Coronary artery (tissue), 2 donors: Measurements from ENCODE around the gene OR4D9.
"Not testable (repeated sequence)": the region's sequence is repeated elsewhere in the genome, so short reads cannot be mapped to it uniquely, and the experiment has no call there.

Experiments
- DNase-seq: peaks from one replicate; pipeline ENCODE4 v3.0.0-alpha.2; 2017; ENCODE audit warnings: low spot score
- H3K27ac ChIP-seq, 2 donors: fragments of 200-600 bp; sonication (generic); one replicate each; pipeline ENCODE4 v1.5.1; 2016 to 2019
- H3K4me3 ChIP-seq: fragments of 200-600 bp; sonication (generic); 2 replicates; pipeline ENCODE4 v1.5.1; 2016; ENCODE audit warnings: mild to moderate bottlenecking, moderate library complexity
- TF ChIP-seq, protein P1 (sequence below): fragments of 200-600 bp; sonication (generic); IDR thresholded peaks from one replicate; pipeline ENCODE4 v1.5.1; 2019; ENCODE audit warnings: antibody characterized with exemption

OR4D9 gene

DNA sequence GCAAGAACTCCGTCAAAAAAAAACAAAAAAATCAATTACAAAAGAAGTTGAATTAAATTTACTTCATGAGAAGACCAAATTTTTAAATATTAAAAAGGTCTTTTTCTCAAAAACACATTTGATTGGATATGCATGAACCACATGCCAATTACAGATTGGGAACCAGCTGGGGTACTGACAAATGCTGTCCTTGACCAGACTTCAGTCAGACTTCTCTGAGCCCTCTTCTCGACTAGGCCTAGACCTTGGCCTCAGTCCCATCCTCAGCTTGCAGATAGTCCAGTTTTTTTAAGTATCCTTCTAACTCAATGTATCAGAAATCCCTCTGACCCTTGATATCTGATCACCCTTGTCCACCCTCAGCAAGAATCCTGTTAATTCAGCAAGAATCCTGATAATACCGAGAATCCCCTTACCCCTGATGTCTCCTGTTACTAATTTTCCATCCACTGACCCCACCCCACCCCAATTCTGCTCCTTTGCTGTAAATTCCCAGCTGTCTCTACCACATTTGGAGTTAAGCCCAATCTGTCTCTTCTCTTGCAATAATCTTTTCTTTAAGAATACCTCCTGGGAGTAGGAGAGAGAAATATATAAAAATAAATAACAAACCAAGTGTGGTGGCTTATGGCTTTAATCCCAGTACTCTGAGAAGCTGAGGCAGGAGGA is 30.9 kb downstream of the OR4D9 start:
- DNase-seq, result no peak

DNA sequence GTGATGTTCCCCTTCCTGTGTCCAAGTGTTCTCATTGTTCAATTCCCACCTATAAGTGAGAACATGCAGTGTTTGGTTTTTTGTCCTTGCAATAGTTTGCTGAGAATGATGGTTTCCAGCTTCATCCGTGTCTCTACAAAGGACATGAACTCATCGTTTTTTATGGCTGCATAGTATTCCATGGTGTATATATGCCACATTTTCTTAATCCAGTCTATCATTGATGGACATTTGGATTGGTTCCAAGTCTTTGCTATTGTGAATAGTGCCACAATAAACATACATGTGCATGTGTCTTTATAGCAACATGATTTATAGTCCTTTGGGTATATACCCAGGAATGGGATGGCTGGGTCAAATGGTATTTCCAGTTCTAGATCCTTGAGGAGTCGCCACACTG is 32.4 kb downstream of the OR4D9 start:
- H3K27ac ChIP-seq, DNase-seq, H3K4me3 ChIP-seq: not testable (repeated sequence)

More for the DNA sequence above, 30.9 kb downstream of the OR4D9 start:
- Histone ChIP-seq H3K4me3 (no peak overlapping the region), H3K27ac (no peak overlapping the region)
- TF ChIP-seq, protein P1, sequence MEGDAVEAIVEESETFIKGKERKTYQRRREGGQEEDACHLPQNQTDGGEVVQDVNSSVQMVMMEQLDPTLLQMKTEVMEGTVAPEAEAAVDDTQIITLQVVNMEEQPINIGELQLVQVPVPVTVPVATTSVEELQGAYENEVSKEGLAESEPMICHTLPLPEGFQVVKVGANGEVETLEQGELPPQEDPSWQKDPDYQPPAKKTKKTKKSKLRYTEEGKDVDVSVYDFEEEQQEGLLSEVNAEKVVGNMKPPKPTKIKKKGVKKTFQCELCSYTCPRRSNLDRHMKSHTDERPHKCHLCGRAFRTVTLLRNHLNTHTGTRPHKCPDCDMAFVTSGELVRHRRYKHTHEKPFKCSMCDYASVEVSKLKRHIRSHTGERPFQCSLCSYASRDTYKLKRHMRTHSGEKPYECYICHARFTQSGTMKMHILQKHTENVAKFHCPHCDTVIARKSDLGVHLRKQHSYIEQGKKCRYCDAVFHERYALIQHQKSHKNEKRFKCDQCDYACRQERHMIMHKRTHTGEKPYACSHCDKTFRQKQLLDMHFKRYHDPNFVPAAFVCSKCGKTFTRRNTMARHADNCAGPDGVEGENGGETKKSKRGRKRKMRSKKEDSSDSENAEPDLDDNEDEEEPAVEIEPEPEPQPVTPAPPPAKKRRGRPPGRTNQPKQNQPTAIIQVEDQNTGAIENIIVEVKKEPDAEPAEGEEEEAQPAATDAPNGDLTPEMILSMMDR, result no peak

DNA sequence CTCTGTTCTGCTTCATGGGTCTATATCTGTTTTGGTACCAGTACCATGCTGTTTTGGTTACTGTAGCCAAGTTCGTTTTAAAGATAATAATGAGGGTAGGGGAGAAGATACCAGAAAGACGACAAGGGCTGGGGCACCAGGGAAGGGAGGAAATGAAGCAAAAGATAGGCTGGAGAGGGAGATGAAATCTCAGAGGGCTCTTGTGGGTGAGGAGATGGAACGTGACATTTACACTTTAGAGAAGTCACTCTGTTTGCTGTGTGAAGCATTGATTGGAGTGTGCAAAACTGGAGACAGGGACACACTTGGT is 33.5 kb downstream of the OR4D9 start:
- TF ChIP-seq, protein P1, result no peak
- Histone ChIP-seq H3K4me3 (no peak overlapping the region), H3K27ac (no peak overlapping the region)
- DNase-seq, result no peak

DNA sequence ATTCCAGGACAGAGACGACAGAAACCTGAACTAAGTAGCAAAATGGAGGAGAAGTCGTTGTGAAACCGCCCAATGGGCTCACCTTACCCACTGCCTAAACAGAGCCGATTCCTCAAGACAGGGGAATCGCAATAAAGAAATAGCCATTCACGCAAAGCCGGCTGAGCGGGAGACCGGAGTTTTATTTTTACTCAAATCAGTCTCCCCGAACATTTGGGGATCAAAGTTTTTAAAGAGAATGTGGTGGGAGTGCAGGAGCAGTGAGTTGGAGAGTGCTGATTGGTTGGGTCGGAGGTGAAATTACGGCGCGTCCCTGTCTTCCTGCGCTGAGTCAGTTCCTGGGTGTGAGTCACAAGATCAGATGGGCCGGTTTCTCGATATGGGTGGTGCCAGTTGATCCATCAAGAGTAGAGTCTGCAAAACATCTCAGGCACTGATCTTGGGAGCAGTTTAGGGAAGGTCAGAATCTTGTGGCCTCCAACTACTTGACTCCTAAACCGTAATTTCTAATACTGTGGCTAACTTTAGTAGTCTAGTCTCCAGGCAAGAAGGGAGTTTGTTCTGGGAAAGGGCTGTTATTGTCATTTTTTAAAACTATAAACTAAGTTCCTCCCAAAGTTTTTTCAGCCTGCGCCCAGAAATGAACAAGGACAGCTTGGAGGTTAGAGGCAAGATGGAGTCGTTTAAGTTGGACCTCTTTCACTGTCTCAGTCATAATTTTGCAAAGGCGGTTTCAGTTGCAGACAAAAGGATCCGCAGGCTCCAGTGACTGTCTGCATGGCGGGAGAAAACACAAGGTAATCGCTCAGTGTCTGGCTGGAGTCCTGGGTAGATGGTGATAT is 34.1 kb downstream of the OR4D9 start:
- no peak for DNase-seq
- TF ChIP-seq, protein P1, result no peak
- no peak overlapping the region for H3K27ac ChIP-seq
- H3K4me3 ChIP-seq, result no peak overlapping the region

DNA sequence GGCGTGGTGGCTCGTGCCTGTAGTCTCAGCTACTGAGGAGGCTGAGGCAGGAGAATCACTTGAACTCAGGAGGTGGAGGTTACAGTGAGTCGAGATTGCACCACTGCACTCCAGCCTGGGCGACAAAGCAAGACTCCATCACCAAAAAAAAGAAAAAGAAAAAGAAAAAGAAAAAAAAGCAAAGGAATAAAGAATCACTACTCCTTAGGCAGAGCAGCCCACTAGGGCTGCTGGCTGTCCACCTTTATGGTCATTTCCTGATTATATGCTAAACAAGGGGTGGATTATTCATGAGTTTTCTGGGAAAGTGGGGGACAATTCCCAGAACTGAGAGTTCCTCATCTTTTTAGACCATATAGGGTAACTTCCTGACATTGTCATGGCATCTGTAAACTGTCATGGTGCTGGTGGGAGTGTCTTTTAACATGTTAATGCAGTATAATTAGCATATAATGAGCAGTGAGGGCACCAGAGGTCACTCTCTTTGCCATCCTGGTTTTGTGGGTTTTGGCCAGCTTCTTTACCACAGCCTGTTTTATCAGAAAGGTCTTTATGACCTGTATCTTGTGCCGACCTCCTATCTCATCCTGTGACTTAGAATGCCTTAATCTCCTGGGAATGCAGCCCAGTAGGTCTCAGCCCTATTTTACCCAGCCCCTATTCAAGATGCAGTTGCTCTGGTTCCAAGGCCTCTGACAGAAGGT is 36.4 kb downstream of the OR4D9 start:
- not testable (repeated sequence) for DNase-seq, H3K4me3 ChIP-seq, H3K27ac ChIP-seq

DNA sequence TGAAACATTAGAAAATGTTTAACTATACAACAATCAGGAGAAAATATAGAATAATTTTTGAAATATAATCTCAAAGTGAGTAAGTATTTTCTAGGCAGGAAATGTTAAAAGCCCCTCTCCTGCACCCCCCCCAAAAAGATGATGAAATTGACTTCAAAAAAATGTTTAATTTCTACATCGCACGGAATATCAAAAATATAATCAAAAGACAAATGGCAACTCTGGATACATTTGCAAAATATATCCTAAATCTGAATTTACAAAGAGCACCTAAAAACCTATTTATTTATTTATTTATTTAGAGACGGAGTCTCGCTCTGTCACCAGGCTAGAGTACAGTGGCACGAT is 36.9 kb downstream of the OR4D9 start:
- H3K27ac ChIP-seq, result no peak overlapping the region
- no peak overlapping the region for H3K4me3 ChIP-seq
- DNase-seq, result no peak
- TF ChIP-seq, protein P1, result no peak

DNA sequence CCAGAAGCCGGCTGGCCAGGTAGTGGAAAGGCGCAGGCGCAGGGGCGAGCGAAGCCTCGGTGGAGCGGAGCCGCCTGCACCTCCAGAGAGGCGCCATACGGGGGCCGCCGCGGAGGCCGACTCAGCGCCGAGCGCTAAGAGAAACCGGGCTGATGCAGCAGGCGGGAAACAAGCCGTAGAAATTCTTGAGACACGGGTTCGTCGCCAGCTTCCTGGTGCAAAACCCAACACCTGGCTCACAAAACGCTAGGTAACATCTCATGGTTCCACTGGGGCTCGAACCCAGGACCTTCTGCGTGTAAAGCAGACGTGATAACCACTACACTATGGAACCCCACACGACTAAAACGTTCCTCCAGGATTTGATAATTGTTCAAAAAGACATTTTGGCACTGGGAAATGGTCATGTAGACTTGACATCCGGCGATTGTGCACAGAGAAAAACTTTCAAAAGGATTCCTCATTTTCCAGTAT is 39.1 kb downstream of the OR4D9 start:
- DNase-seq, result peak; percentile 85
- Histone ChIP-seq H3K27ac (peak overlapping the region; percentile 68 to 88), H3K4me3 (peak overlapping the region; percentile 71)
- TF ChIP-seq, protein P1, result no peak
